ENCODE results near the gene FKBP14.

DNA sequence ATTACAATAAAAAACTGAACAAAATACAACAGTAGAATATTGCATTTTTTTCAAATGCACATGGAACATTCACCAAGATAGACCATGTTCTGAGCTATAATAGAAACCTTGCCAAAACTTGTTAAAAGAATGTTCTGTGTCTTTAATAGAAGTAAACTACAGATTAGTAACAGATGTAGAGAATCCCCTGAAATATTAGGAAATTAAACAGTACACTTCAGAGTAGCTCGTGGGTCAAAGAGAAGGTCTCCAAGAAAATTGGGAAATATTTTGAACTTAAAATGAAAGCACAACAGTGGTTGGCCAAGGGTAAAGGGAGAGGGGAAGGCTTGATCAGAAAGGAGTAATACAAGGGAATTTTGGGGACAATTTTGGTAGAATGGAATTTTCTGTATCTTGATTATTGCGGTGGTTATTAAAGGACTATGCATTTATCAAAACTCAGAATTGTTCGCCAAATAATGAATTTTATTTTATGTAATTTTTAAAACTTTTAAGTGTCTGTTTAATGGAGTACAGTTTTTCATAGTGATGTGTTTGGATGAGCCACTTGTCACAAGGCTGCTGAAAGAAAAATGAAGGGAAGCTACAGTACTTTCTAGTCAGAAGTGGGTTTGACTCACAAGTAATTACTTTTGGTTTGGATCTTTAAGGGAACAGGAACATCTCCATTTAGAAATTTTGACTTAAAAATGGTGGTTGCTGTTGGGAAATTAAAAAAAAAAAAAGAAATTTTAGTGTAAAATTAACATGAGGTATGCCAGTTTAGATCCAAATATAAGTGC is 11.9 kb upstream of the FKBP14 start:
- no peak for TF ChIP-seq ZFP30 (CRISPR knock-in tag; IDR thresholded peaks at IDR 0.05)
- no peak for TF ChIP-seq ZFP3 (CRISPR knock-in tag; IDR thresholded peaks at IDR 0.05)
- TF ChIP-seq, protein P1, sequence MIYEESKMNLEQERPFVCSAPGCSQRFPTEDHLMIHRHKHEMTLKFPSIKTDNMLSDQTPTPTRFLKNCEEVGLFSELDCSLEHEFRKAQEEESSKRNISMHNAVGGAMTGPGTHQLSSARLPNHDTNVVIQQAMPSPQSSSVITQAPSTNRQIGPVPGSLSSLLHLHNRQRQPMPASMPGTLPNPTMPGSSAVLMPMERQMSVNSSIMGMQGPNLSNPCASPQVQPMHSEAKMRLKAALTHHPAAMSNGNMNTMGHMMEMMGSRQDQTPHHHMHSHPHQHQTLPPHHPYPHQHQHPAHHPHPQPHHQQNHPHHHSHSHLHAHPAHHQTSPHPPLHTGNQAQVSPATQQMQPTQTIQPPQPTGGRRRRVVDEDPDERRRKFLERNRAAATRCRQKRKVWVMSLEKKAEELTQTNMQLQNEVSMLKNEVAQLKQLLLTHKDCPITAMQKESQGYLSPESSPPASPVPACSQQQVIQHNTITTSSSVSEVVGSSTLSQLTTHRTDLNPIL (CRISPR knock-in tag; IDR thresholded peaks at IDR 0.05; ENCODE audit: low read depth) = no peak
- no peak for TF ChIP-seq RARB (CRISPR knock-in tag; IDR thresholded peaks at IDR 0.05)
- no peak for TF ChIP-seq TOX (CRISPR knock-in tag; IDR thresholded peaks at IDR 0.05; ENCODE audit: borderline replicate concordance)
- no peak for TF ChIP-seq BACH2 (CRISPR knock-in tag; IDR thresholded peaks at IDR 0.05; ENCODE audit: borderline replicate concordance)
- TF ChIP-seq ARNTL (CRISPR knock-in tag; IDR thresholded peaks at IDR 0.05; ENCODE audit: borderline replicate concordance, low read depth) = no peak
- TF ChIP-seq, protein P2, sequence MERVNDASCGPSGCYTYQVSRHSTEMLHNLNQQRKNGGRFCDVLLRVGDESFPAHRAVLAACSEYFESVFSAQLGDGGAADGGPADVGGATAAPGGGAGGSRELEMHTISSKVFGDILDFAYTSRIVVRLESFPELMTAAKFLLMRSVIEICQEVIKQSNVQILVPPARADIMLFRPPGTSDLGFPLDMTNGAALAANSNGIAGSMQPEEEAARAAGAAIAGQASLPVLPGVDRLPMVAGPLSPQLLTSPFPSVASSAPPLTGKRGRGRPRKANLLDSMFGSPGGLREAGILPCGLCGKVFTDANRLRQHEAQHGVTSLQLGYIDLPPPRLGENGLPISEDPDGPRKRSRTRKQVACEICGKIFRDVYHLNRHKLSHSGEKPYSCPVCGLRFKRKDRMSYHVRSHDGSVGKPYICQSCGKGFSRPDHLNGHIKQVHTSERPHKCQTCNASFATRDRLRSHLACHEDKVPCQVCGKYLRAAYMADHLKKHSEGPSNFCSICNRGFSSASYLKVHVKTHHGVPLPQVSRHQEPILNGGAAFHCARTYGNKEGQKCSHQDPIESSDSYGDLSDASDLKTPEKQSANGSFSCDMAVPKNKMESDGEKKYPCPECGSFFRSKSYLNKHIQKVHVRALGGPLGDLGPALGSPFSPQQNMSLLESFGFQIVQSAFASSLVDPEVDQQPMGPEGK (CRISPR knock-in tag; IDR thresholded peaks at IDR 0.05; ENCODE audit: borderline replicate concordance) = no peak
- no peak for TF ChIP-seq SNAI2 (CRISPR knock-in tag; IDR thresholded peaks at IDR 0.05)
- no peak for TF ChIP-seq ZNF70 (CRISPR knock-in tag; IDR thresholded peaks at IDR 0.05)

Data from SK-N-SH treated with all-trans-retinoic acid at 6 μM for 48 hours (cell line).